HepG2 (cell line): ENCODE results near the gene PKP3. TPM values are rescaled to one million over a fixed set of nuclear protein-coding genes. Genes with fewer than 3 reads are reported as not detected.
"Not testable (repeated sequence)": the region's sequence is repeated elsewhere in the genome, so short reads cannot be mapped to it uniquely, and the experiment has no call there.

Source experiments
- ATAC-seq: fragments of 200-7000 bp; cut with Tn5 transposase; 3 replicates; pipeline ENCODE4 v1.9.1; 2020; ENCODE audit warnings: mild to moderate bottlenecking, moderate library complexity
- BruUV-seq: library from RNA; stranded (reverse); fragments of 400-500 nt; replicated peaks from 2 replicates; lab custom pipeline; 2021; lab: Mats Ljungman, UMichigan
- CTCF ChIA-PET: fragments of 300-600 bp; formaldehyde crosslinking; extraction: SDS; loops from one replicate; lab custom pipeline; 2021; ENCODE audit warnings: low total read pairs, inconsistent platforms, low intra/inter-chr PET ratio; lab: Yijun Ruan, JAX
- POLR2A ChIA-PET: fragments of 350-600 bp; sonication (Branson Sonifier 250); formaldehyde crosslinking; loops from one replicate; lab custom pipeline; 2020; ENCODE audit warnings: antibody characterized with exemption, inconsistent platforms; lab: Yijun Ruan, JAX
- DNase-seq: peaks from one replicate; pipeline ENCODE4 v3.0.0-alpha.2; 2015; ENCODE audit warnings: low spot score
- FAIRE-seq: peaks from 3 replicates; lab custom pipeline; 2011; peaks lifted over from hg19 to GRCh38; lab: Jason Lieb, UNC
- H2AFZ ChIP-seq: one replicate; pipeline ENCODE4 v1.6.1; 2011; ENCODE audit warnings: low read length, inconsistent platforms
- H3K27ac ChIP-seq: fragments of 300-600 bp; 3 replicates; pipeline ENCODE4 v1.8.0; 2011; ENCODE audit warnings: mixed run types, mild to moderate bottlenecking, mixed read lengths, low read length, inconsistent platforms; ENCODE audit not compliant: insufficient read depth; ENCODE audit errors: extremely low read length
- H3K27me3 ChIP-seq, 2 experiments: fragments of 200-600 bp in 1 of 2; 2 replicates in 1 of 2; 3 replicates in 1 of 2; pipeline versions ENCODE4 v1.6.0 to v1.8.0; 2011; ENCODE audit warnings: low read length in 2 of 2, mild to moderate bottlenecking in 2 of 2, moderate library complexity in 2 of 2, inconsistent platforms in 1 of 2; ENCODE audit not compliant: insufficient read depth in 2 of 2, control insufficient read depth in 1 of 2
- H3K36me3 ChIP-seq, 2 experiments: fragments of 200-600 bp in 1 of 2; replicated peaks in 1 of 2; 2 replicates in 1 of 2; 3 replicates in 1 of 2; pipeline versions ENCODE4 v1.5.1 to v1.8.0; 2011; ENCODE audit warnings: low read length in 2 of 2, inconsistent platforms in 1 of 2; ENCODE audit not compliant: insufficient read depth in 2 of 2, control insufficient read depth in 1 of 2
- H3K4me1 ChIP-seq: 2 replicates; pipeline ENCODE4 v1.5.1; 2012; ENCODE audit warnings: low read length, inconsistent platforms; ENCODE audit not compliant: insufficient read depth
- H3K4me2 ChIP-seq: 2 replicates; pipeline ENCODE4 v1.6.0; 2011; ENCODE audit warnings: low read depth, low read length, inconsistent platforms
- H3K4me3 ChIP-seq, 3 experiments: fragments of 200-600 bp in 1 of 3; sonication (generic), shearing (Covaris generic) in 1 of 3; replicated peaks in 1 of 3; 2 replicates each; pipeline ENCODE4 v1.5.1; 2011 to 2016; ENCODE audit warnings: low read length in 3 of 3, inconsistent platforms in 2 of 3, low read depth in 2 of 3, mild to moderate bottlenecking in 2 of 3, control low read depth in 1 of 3, mixed read lengths in 1 of 3; ENCODE audit not compliant: insufficient read depth in 1 of 3
- H3K79me2 ChIP-seq: one replicate; pipeline ENCODE4 v1.6.1; 2011; ENCODE audit warnings: low read length, inconsistent platforms; ENCODE audit not compliant: insufficient read depth
- H3K9ac ChIP-seq: 2 replicates; pipeline ENCODE4 v1.6.0; 2011; ENCODE audit warnings: mild to moderate bottlenecking, low read depth, low read length, inconsistent platforms; ENCODE audit not compliant: insufficient read depth
- H3K9me3 ChIP-seq: 2 replicates; pipeline ENCODE4 v1.5.1; 2012; ENCODE audit warnings: mild to moderate bottlenecking, low read length
- H4K20me1 ChIP-seq: 2 replicates; pipeline ENCODE4 v1.6.0; 2011; ENCODE audit warnings: inconsistent platforms, mild to moderate bottlenecking, low read length, moderate library complexity; ENCODE audit not compliant: insufficient read depth
- CBX1 ChIP-seq: IDR thresholded peaks from one replicate; pipeline ENCODE4 v1.6.1; 2016; ENCODE audit warnings: antibody characterized with exemption, low read depth
- JUND ChIP-seq: sonication (generic); formaldehyde crosslinking; IDR thresholded peaks from 2 replicates; pipeline ENCODE4 v1.8.0; 2022; ENCODE audit warnings: mild to moderate bottlenecking, missing genetic modification reagents
- ZNF75D ChIP-seq: sonication (generic); formaldehyde crosslinking; IDR thresholded peaks from 2 replicates; pipeline ENCODE4 v1.8.1; 2023; ENCODE audit warnings: missing genetic modification reagents, mild to moderate bottlenecking, borderline replicate concordance
- ZNF768 ChIP-seq: sonication (generic); formaldehyde crosslinking; IDR thresholded peaks from 2 replicates; pipeline ENCODE4 v1.4.0; 2020; ENCODE audit warnings: missing genetic modification reagents
- WGBS: methylation state at CpG from one replicate; pipeline ENCODE4 v1.1.6; 2017; ENCODE audit warnings: low lambda C conversion rate; 5-methylcytosine and 5-hydroxymethylcytosine counted together
- in situ Hi-C: cut with HindIII; loops from 2 replicates; pipeline ENCODE4 v1.10.0; 2017; ENCODE audit warnings: low pct_unique_long_range_greater_than_20kb; ENCODE audit not compliant: extremely low pct_ligation_motif_present
- intact Hi-C: fragments of 100-400 bp; cut with micrococcal nuclease; formaldehyde crosslinking; loops from one replicate; pipeline ENCODE4 v1.10.0; 2022; ENCODE audit not compliant: unreplicated experiment
- polyA plus RNA-seq, 8 experiments: library from polyadenylated mRNA; depleted of rRNA in 3 of 8; stranded (reverse) in 7 of 8; unstranded in 1 of 8; fragments of >200 nt; fragmentation: Illumina TruSeq in 4 of 8; extraction: Trizol in 4 of 8; gene quantifications; 2 replicates each; pipeline versions ENCODE4 v1.2.1 to v1.2.3, GENCODE V29; 2011 to 2016; ENCODE audit warnings: low read depth in 4 of 8, missing spikeins in 1 of 8, mixed read lengths in 1 of 8; ENCODE audit not compliant: insufficient read depth in 1 of 8
- total RNA-seq, 5 experiments: library from RNA; depleted of rRNA; stranded (reverse); fragments of >200 nt; fragmentation: Illumina TruSeq; extraction: Trizol; gene quantifications; 2 replicates each; pipeline ENCODE4 v1.2.3, GENCODE V29; 2016; ENCODE audit warnings: low read depth in 1 of 5

Gene PKP3
- total and polyA plus RNA-seq, 2 of the 13 experiments (the other 11 are each of a cell fraction or from before 2014, with no cell fraction given), result 18.0 to 28.7 TPM

GRCh38 chr11:424232-424631 lies 30.2 kb downstream of the PKP3 start:
- CTCF ChIA-PET, result no interaction called here
- Histone ChIP-seq H2AFZ (no peak overlapping the region), H3K79me2 (no peaks in the 10 kb centered on the region), H3K9ac (no peak overlapping the region), H4K20me1 (no peaks in the 10 kb centered on the region), H3K36me3 (no peaks in the 10 kb centered on the region), H3K4me1 (no peaks in the 10 kb centered on the region), H3K27ac (no peak overlapping the region), H3K4me2 (no peak overlapping the region), H3K4me3 (no peak overlapping the region), H3K9me3 (no peaks in the 10 kb centered on the region), H3K27me3 (no peaks in the 10 kb centered on the region)
- 96% methylated on average over 4 of the region's 4 CpGs for WGBS
- no TSS peak for BruUV-seq
- intact Hi-C loops, result no loop called here
- POLR2A ChIA-PET, result no interaction called here
- no peak for FAIRE-seq
- DNase-seq, result no peak
- in situ Hi-C loops, result no loop called here
- ATAC-seq, result no peak
- no peak for TF ChIP-seq CBX1
- no peak for TF ChIP-seq ZNF75D
- no peak for TF ChIP-seq JUND (CRISPR knock-in tag)
- peak; percentile 61; the same call in 1 of the 2 replicates for TF ChIP-seq ZNF768 (CRISPR knock-in tag)

GRCh38 chr11:424766-425165 lies 30.8 kb downstream of the PKP3 start:
- H3K79me2 ChIP-seq, H3K36me3 ChIP-seq, intact Hi-C loops, H2AFZ ChIP-seq, H3K27me3 ChIP-seq, in situ Hi-C loops, POLR2A ChIA-PET, H3K4me1 ChIP-seq, CTCF ChIA-PET, H4K20me1 ChIP-seq, H3K4me3 ChIP-seq, H3K4me2 ChIP-seq, H3K27ac ChIP-seq, FAIRE-seq, ATAC-seq, DNase-seq, H3K9ac ChIP-seq, BruUV-seq, H3K9me3 ChIP-seq: not testable (repeated sequence)
- 96% methylated on average over 36 of the region's 45 CpGs for WGBS
